Measurements from ENCODE around the gene C16orf96. TPM values are rescaled to one million over a fixed set of nuclear protein-coding genes. Genes with fewer than 3 reads are reported as not detected.

C16orf96 gene
- total and polyA plus RNA-seq, 2 experiments from 2014 or later: 0.37 to 2.2 TPM

DNA sequence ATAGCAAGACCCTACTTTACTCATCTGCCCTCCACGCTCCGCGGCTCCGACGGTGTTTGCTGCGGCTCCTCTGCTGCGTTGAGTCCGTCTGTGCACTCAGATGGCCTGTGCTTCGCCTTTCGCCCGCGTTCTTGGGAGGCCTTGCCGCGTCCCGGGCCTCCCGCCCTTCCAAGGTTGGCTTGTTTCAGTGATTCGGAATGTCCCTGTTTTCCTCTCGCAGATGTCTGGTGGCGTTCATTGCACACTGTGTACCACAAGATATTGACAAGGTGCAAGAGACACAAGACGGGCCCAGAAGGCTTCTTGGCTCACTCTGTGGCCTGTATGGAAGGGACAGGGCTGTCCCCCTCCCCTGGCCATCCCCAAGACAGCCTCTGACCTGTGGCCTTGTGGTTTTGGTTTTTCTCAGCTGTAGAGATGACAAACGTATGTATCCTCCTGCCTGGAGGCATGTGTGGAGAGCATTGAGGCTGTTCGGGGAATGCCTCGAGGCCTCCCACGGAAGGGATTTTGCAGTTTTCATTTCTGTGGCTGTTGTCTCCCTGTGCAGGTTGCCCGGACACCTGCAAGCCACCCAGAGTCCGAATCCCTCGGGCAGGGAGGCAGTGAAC, 83.9 kb downstream of the C16orf96 start:
- H4K20me1 ChIP-seq (replicated peaks; ENCODE audit: insufficient read depth): no peaks in the 10 kb centered on the region; the same call in none of the 2 replicates
- H3K4me2 ChIP-seq: no peak overlapping the region
- DNase-seq (ENCODE audit: low spot score): no peak
- Mint-ChIP-seq H3K4me1 (peaks cover 7% of the 10 kb centered on the region; the same call in 2 of the 3 replicates), H3K27ac (peak overlapping the region; percentile 64; the same call in 1 of the 2 replicates), H3K9me3 (no peaks in the 10 kb centered on the region), H3K27me3 (ENCODE audit: insufficient read depth, low read depth, poor library complexity) (peaks cover 10% of the 10 kb centered on the region), H3K4me3 (no peak overlapping the region), H3K36me3 (ENCODE audit: low read depth) (no peaks in the 10 kb centered on the region; the same call in 1 of the 3 replicates)
- no peaks in the 10 kb centered on the region for H3K27me3 ChIP-seq (ENCODE audit: insufficient read depth)
- ATAC-seq: no peak
- no peaks in the 10 kb centered on the region for H3K36me3 ChIP-seq (ENCODE audit: insufficient read depth)
- H3F3A ChIP-seq (replicated peaks; ENCODE audit: low read depth): 0 out of 2 replicates have a peak, but pooled peaks cover 2% of the 10 kb centered on the region
- no peaks in the 10 kb centered on the region for H3K4me1 ChIP-seq (ENCODE audit: insufficient read depth)
- H3K9me2 ChIP-seq (ENCODE audit: insufficient read depth): no peaks in the 10 kb centered on the region
- H3K27ac ChIP-seq (ENCODE audit: low read depth): peak overlapping the region; percentile 74; the same call in 1 of the 2 replicates
- peaks cover 91% of the 10 kb centered on the region for H3K79me2 ChIP-seq (replicated peaks; ENCODE audit: insufficient read depth)
- no peak for TF ChIP-seq POLR2AphosphoS5 (IDR thresholded peaks at IDR 0.05; ENCODE audit: low read depth)
- no peak for TF ChIP-seq ZNF114 (CRISPR knock-in tag; IDR thresholded peaks at IDR 0.05)
- TF ChIP-seq EZH2phosphoT487 (IDR thresholded peaks at IDR 0.05; ENCODE audit: unreplicated experiment): no peak
- no peak for TF ChIP-seq NANOG (IDR thresholded peaks at IDR 0.05; ENCODE audit: borderline replicate concordance)
- no peak for TF ChIP-seq ZNF331 (CRISPR knock-in tag; IDR thresholded peaks at IDR 0.05; ENCODE audit: low read depth)
- TF ChIP-seq CREB1 (CRISPR knock-in tag; IDR thresholded peaks at IDR 0.05; ENCODE audit: low read depth): no peak
- TF ChIP-seq, protein P1, sequence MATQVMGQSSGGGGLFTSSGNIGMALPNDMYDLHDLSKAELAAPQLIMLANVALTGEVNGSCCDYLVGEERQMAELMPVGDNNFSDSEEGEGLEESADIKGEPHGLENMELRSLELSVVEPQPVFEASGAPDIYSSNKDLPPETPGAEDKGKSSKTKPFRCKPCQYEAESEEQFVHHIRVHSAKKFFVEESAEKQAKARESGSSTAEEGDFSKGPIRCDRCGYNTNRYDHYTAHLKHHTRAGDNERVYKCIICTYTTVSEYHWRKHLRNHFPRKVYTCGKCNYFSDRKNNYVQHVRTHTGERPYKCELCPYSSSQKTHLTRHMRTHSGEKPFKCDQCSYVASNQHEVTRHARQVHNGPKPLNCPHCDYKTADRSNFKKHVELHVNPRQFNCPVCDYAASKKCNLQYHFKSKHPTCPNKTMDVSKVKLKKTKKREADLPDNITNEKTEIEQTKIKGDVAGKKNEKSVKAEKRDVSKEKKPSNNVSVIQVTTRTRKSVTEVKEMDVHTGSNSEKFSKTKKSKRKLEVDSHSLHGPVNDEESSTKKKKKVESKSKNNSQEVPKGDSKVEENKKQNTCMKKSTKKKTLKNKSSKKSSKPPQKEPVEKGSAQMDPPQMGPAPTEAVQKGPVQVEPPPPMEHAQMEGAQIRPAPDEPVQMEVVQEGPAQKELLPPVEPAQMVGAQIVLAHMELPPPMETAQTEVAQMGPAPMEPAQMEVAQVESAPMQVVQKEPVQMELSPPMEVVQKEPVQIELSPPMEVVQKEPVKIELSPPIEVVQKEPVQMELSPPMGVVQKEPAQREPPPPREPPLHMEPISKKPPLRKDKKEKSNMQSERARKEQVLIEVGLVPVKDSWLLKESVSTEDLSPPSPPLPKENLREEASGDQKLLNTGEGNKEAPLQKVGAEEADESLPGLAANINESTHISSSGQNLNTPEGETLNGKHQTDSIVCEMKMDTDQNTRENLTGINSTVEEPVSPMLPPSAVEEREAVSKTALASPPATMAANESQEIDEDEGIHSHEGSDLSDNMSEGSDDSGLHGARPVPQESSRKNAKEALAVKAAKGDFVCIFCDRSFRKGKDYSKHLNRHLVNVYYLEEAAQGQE (IDR thresholded peaks at IDR 0.05; ENCODE audit: unreplicated experiment): no peak
- no peak overlapping the region for H3K4me3 ChIP-seq
- no peak overlapping the region for H2AFZ ChIP-seq

DNA sequence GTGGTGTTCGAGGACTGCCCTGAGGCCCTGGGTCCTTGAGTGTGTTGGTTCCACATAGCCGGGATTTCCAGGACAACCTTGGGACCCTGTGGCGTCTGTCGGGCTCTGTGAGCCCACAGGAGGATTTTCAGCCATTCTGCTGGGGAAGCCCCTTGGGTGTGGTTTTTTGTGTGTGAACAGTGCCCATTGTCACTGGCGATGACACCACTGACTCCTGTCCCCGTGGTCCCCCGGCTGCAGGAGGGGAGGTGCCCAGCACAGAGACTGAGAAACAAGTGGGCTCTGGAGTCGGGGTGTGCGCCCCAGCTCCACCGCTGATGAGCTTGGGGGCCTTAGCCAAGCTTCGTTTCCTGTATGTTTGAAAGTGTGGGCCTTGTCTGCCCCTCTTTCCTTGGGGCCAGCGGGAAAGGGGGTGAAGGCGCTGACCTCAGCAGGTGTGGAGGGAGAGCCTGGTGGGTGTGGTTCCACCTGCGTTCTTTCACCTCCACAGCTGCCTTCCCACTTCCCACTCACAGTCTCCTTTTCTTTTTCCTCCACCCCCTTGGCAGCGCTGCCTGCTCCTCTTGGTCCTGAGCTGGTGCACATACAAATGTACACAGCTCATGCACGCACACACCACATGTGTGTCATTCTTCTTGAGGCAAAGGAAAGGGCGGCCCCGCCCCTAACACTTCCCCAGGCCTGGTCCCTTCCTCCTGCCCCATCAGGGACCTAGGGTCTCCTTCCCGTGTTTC, 84.6 kb downstream of the C16orf96 start:
- ATAC-seq (no peak), DNase-seq (ENCODE audit: low spot score) (no peak)
- Mint-ChIP-seq H3K27me3 (ENCODE audit: insufficient read depth, low read depth, poor library complexity) (peaks cover 10% of the 10 kb centered on the region), H3K4me1 (peaks cover 7% of the 10 kb centered on the region; the same call in 2 of the 3 replicates), H3K4me3 (no peak overlapping the region), H3K9me3 (no peaks in the 10 kb centered on the region), H3K27ac (no peak overlapping the region), H3K36me3 (ENCODE audit: low read depth) (no peaks in the 10 kb centered on the region; the same call in 1 of the 3 replicates)
- Histone ChIP-seq H3K27me3 (ENCODE audit: insufficient read depth) (no peaks in the 10 kb centered on the region), H3K27ac (ENCODE audit: low read depth) (peak overlapping the region; percentile 74; the same call in 1 of the 2 replicates), H2AFZ (no peak overlapping the region), H3K9me2 (ENCODE audit: insufficient read depth) (no peaks in the 10 kb centered on the region), H3K36me3 (ENCODE audit: insufficient read depth) (no peaks in the 10 kb centered on the region), H3K4me3 (no peak overlapping the region), H3K4me2 (no peak overlapping the region), H3K4me1 (ENCODE audit: insufficient read depth) (no peaks in the 10 kb centered on the region), H4K20me1 (replicated peaks; ENCODE audit: insufficient read depth) (peaks cover 4% of the 10 kb centered on the region), H3K79me2 (replicated peaks; ENCODE audit: insufficient read depth) (peaks cover 92% of the 10 kb centered on the region), H3F3A (replicated peaks; ENCODE audit: low read depth) (0 out of 2 replicates have a peak, but pooled peaks cover 2% of the 10 kb centered on the region)
- no peak for TF ChIP-seq ZNF331 (CRISPR knock-in tag; IDR thresholded peaks at IDR 0.05; ENCODE audit: low read depth)
- TF ChIP-seq, protein P1 (IDR thresholded peaks at IDR 0.05; ENCODE audit: unreplicated experiment): no peak
- no peak for TF ChIP-seq STAT1 (IDR thresholded peaks at IDR 0.05; ENCODE audit: unreplicated experiment)
- TF ChIP-seq CTCF (conservative IDR thresholded peaks at IDR 0.05; ENCODE audit: low read depth in 2 of 2): no peak
- no peak for TF ChIP-seq NANOG (IDR thresholded peaks at IDR 0.05; ENCODE audit: borderline replicate concordance)
- TF ChIP-seq ZNF114 (CRISPR knock-in tag; IDR thresholded peaks at IDR 0.05): no peak
- TF ChIP-seq EZH2 (IDR thresholded peaks at IDR 0.05; ENCODE audit: low read depth, unreplicated experiment): no peak
- TF ChIP-seq JUNB (IDR thresholded peaks at IDR 0.05; ENCODE audit: unreplicated experiment): no peak
- TF ChIP-seq, protein P2, sequence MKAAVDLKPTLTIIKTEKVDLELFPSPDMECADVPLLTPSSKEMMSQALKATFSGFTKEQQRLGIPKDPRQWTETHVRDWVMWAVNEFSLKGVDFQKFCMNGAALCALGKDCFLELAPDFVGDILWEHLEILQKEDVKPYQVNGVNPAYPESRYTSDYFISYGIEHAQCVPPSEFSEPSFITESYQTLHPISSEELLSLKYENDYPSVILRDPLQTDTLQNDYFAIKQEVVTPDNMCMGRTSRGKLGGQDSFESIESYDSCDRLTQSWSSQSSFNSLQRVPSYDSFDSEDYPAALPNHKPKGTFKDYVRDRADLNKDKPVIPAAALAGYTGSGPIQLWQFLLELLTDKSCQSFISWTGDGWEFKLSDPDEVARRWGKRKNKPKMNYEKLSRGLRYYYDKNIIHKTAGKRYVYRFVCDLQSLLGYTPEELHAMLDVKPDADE (IDR thresholded peaks at IDR 0.05): no peak

Measured in GM23338 (cell line).